Loucy (cell line): ENCODE data around the gene GLB1L.

ENCODE experiments used
- H2AFZ ChIP-seq: fragments of 200-600 bp; sonication (generic); 2 replicates; pipeline ENCODE4 v1.6.0; 2016; ENCODE audit warnings: antibody characterized with exemption, mild to moderate bottlenecking, low read length, moderate library complexity
- H3F3A ChIP-seq: fragments of 200-600 bp; 2 replicates; pipeline ENCODE4 v1.6.0; 2016; ENCODE audit warnings: antibody characterized with exemption, low read depth, mild to moderate bottlenecking
- H3K27me3 ChIP-seq: fragments of 200-600 bp; sonication (generic); 2 replicates; pipeline ENCODE4 v1.6.1; 2014; ENCODE audit warnings: low read length, mild to moderate bottlenecking; ENCODE audit not compliant: insufficient read depth, poor library complexity, severe bottlenecking
- H3K36me3 ChIP-seq: fragments of 200-600 bp; sonication (generic); 2 replicates; pipeline ENCODE4 v1.6.1; 2016; ENCODE audit warnings: low read length; ENCODE audit not compliant: insufficient read depth
- H3K4me1 ChIP-seq: fragments of 200-600 bp; sonication (generic); 2 replicates; pipeline ENCODE4 v1.5.1; 2014; ENCODE audit warnings: low read length, mild to moderate bottlenecking; ENCODE audit not compliant: insufficient read depth, poor library complexity, severe bottlenecking
- H3K4me2 ChIP-seq: fragments of 200-600 bp; sonication (generic); 2 replicates; pipeline ENCODE4 v1.6.0; 2014; ENCODE audit warnings: antibody characterized with exemption, low read length, low read depth, mild to moderate bottlenecking; ENCODE audit not compliant: poor library complexity, severe bottlenecking
- H3K4me3 ChIP-seq: fragments of 200-600 bp; sonication (generic); 2 replicates; pipeline ENCODE4 v1.5.1; 2014; ENCODE audit warnings: low read length, mild to moderate bottlenecking, mixed read lengths; ENCODE audit not compliant: poor library complexity, severe bottlenecking
- H3K79me2 ChIP-seq: fragments of 200-600 bp; sonication (generic); 2 replicates; pipeline ENCODE4 v1.6.1; 2014; ENCODE audit warnings: low read length; ENCODE audit not compliant: insufficient read depth
- H3K9ac ChIP-seq: fragments of 200-600 bp; sonication (generic); 2 replicates; pipeline ENCODE4 v1.6.0; 2014; ENCODE audit warnings: mild to moderate bottlenecking, low read depth, low read length, moderate library complexity; ENCODE audit not compliant: poor library complexity, severe bottlenecking
- H3K9me2 ChIP-seq: fragments of 200-600 bp; sonication (generic); replicated peaks from 2 replicates; pipeline ENCODE4 v1.6.1; 2016; ENCODE audit warnings: low read depth, low read length, mixed read lengths
- H3K9me3 ChIP-seq: fragments of 200-600 bp; sonication (generic); 2 replicates; pipeline ENCODE4 v1.6.1; 2014; ENCODE audit warnings: mild to moderate bottlenecking, antibody characterized with exemption, low read length, low read depth; ENCODE audit not compliant: insufficient read depth
- H4K20me1 ChIP-seq: fragments of 200-600 bp; sonication (generic); 2 replicates; pipeline ENCODE4 v1.6.0; 2014; ENCODE audit warnings: antibody characterized with exemption, low read length, mild to moderate bottlenecking; ENCODE audit not compliant: insufficient read depth, poor library complexity, severe bottlenecking
- EZH2phosphoT487 ChIP-seq: fragments of 200-600 bp; IDR thresholded peaks from 2 replicates; pipeline ENCODE4 v1.6.1; 2018; ENCODE audit warnings: antibody characterized with exemption, mild to moderate bottlenecking, moderate library complexity, borderline replicate concordance
- TF ChIP-seq, protein P1 (sequence below): fragments of 200-600 bp; sonication (generic); conservative IDR thresholded peaks from 2 replicates; pipeline ENCODE4 v1.5.1; 2014; ENCODE audit warnings: mild to moderate bottlenecking, antibody characterized with exemption, low read length

GLB1L gene

GRCh38 chr2:219285894-219286425 lies 40.7 kb upstream of the GLB1L start:
- no peaks in the 10 kb centered on the region for H3K9me2 ChIP-seq
- H3K4me2 ChIP-seq: no peak overlapping the region
- no peak overlapping the region for H2AFZ ChIP-seq
- peaks cover 7% of the 10 kb centered on the region for H3K4me1 ChIP-seq
- H4K20me1 ChIP-seq: no peaks in the 10 kb centered on the region
- no peak overlapping the region for H3K4me3 ChIP-seq
- TF ChIP-seq, protein P1, sequence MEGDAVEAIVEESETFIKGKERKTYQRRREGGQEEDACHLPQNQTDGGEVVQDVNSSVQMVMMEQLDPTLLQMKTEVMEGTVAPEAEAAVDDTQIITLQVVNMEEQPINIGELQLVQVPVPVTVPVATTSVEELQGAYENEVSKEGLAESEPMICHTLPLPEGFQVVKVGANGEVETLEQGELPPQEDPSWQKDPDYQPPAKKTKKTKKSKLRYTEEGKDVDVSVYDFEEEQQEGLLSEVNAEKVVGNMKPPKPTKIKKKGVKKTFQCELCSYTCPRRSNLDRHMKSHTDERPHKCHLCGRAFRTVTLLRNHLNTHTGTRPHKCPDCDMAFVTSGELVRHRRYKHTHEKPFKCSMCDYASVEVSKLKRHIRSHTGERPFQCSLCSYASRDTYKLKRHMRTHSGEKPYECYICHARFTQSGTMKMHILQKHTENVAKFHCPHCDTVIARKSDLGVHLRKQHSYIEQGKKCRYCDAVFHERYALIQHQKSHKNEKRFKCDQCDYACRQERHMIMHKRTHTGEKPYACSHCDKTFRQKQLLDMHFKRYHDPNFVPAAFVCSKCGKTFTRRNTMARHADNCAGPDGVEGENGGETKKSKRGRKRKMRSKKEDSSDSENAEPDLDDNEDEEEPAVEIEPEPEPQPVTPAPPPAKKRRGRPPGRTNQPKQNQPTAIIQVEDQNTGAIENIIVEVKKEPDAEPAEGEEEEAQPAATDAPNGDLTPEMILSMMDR: no peak
- TF ChIP-seq EZH2phosphoT487: no peak
- no peak overlapping the region for H3K9ac ChIP-seq
- H3K27me3 ChIP-seq: no peaks in the 10 kb centered on the region
- H3K79me2 ChIP-seq: no peaks in the 10 kb centered on the region
- no peaks in the 10 kb centered on the region for H3K9me3 ChIP-seq
- H3F3A ChIP-seq: no peaks in the 10 kb centered on the region
- H3K36me3 ChIP-seq: no peaks in the 10 kb centered on the region; the same call in 1 of the 2 replicates

DNA sequence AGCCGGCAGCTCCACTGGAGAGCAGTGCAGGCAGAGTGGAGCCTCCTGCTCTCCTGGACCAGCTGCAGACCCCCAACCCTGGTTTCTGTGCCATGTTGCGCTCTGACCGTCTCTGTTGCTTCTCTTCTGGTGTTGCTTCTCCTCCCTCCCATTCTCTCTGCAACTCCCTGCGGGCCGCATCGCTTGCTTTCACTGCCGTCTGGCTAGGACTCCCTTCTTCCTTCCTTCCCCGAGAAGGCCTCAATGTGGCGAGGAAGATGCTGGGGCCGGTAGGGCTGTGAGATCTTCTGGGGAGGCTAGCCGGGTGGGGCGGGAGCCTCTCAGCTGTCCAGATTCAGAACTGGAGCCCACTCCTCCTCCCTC lies 40.1 kb upstream of the GLB1L start:
- peaks cover under 1% of the 10 kb centered on the region; the same call in 1 of the 2 replicates for H3K79me2 ChIP-seq
- no peak overlapping the region for H3K9ac ChIP-seq
- no peaks in the 10 kb centered on the region for H3F3A ChIP-seq
- no peaks in the 10 kb centered on the region for H3K9me3 ChIP-seq
- H3K9me2 ChIP-seq: no peaks in the 10 kb centered on the region
- H3K4me1 ChIP-seq: peaks cover 7% of the 10 kb centered on the region
- no peaks in the 10 kb centered on the region; the same call in 1 of the 2 replicates for H3K36me3 ChIP-seq
- H4K20me1 ChIP-seq: no peaks in the 10 kb centered on the region
- H3K4me2 ChIP-seq: no peak overlapping the region
- no peaks in the 10 kb centered on the region for H3K27me3 ChIP-seq
- no peak for TF ChIP-seq EZH2phosphoT487
- TF ChIP-seq, protein P1: no peak
- no peak overlapping the region for H3K4me3 ChIP-seq
- H2AFZ ChIP-seq: no peak overlapping the region

DNA sequence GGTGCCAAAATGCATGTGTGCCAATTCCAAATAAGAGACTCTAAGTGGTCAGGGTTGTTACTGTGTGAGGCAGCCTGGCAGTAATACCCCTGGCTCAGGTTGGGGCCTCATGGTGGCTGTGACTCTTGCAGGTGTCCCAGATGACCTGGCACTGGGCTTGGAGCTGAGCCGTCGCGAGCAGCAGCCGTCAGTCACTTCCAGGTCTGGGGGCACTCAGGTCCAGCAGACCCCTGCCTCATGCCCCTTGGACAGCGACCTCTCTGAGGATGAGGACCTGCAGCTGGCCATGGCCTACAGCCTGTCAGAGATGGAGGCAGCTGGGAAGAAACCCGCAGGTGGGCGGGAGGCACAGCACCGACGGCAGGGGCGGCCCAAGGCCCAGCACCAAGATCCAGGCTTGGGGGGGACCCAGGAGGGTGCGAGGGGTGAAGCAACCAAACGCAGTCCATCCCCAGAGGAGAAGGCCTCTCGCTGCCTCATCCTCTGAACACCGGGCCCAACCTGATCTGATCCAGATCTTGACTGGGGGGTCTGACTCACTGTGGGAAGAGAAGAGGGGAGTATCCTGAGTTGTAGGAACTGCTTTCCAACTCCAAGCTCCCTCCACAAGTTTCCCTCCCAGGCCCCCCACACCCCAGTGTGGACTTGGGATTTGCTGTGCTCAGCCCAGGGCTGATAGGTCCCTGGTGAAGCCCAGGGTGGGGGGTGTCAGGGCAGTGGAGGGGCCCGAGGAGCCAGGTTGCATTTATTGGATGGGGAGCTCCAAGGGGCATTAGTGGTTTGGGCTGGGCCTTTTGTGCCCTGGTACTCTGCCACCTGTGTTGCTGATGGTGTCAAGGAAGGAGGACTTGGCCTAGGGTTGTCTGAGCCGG lies 39.5 kb upstream of the GLB1L start:
- H3K36me3 ChIP-seq: no peaks in the 10 kb centered on the region; the same call in 1 of the 2 replicates
- H2AFZ ChIP-seq: no peak overlapping the region
- no peaks in the 10 kb centered on the region for H3K9me3 ChIP-seq
- TF ChIP-seq EZH2phosphoT487: no peak
- TF ChIP-seq, protein P1: no peak
- H3K9me2 ChIP-seq: no peaks in the 10 kb centered on the region
- H3K4me2 ChIP-seq: no peak overlapping the region
- H3K27me3 ChIP-seq: no peaks in the 10 kb centered on the region
- H3K4me1 ChIP-seq: peaks cover 12% of the 10 kb centered on the region
- no peak overlapping the region for H3K4me3 ChIP-seq
- H4K20me1 ChIP-seq: peaks cover 6% of the 10 kb centered on the region
- no peak overlapping the region for H3K9ac ChIP-seq
- peaks cover 6% of the 10 kb centered on the region; the same call in 1 of the 2 replicates for H3K79me2 ChIP-seq
- no peaks in the 10 kb centered on the region for H3F3A ChIP-seq
